ENCODE measurements around the gene SEMA3B. TPM values are rescaled to one million over a fixed set of nuclear protein-coding genes. Genes with fewer than 3 reads are reported as not detected.
A peak's percentile ranks its signal among the peaks of the same experiment; 100 is the strongest.

Gene SEMA3B
- total and polyA plus RNA-seq, 2 of the 4 experiments (the other 2 are of a cell fraction), result 4.3 to 29.3 TPM

- Histone ChIP-seq H3K18ac (ENCODE audit: low read depth, low read length) (peak overlapping the region; percentile 37), H4K5ac (ENCODE audit: low read depth, low read length) (peak overlapping the region; percentile 92), H2BK15ac (ENCODE audit: low read depth, low read length) (peak overlapping the region; percentile 61; the same call in 1 of the 3 replicates), H4K91ac (ENCODE audit: insufficient read depth, low read depth, low read length) (peak overlapping the region; percentile 94), H4K20me1 (ENCODE audit: insufficient read depth, low read length) (peaks cover 66% of the 10 kb centered on the region), H3K9me3 (ENCODE audit: control insufficient read depth, insufficient read depth, low read length) (no peaks in the 10 kb centered on the region), H2BK5ac (ENCODE audit: low read depth, low read length, poor library complexity, severe bottlenecking) (peak overlapping the region; percentile 90), H4K8ac (ENCODE audit: low read depth in 2 of 2, low read length in 2 of 2) (peak overlapping the region; percentile 59 to 94), H3K27me3 (ENCODE audit: control insufficient read depth, insufficient read depth, low read length) (no peaks in the 10 kb centered on the region), H3K4me1 (ENCODE audit: control insufficient read depth, insufficient read depth, low read length) (peaks cover 25% of the 10 kb centered on the region), H3K9me1 (ENCODE audit: insufficient read depth, low read length) (peaks cover 10% of the 10 kb centered on the region), H2AK5ac (ENCODE audit: low read depth, low read length) (peak overlapping the region; percentile 99), H3K79me1 (ENCODE audit: low read depth in 1 of 2, low read length in 2 of 2) (peaks cover 0 to 50% of the 10 kb centered on the region in 2 experiments; a peak in 2 of 4 replicates), H2AK9ac (replicated peaks; ENCODE audit: low read depth, low read length, poor library complexity) (peak overlapping the region; percentile 100), H3K9ac (ENCODE audit: low read depth, low read length) (peak overlapping the region; percentile 98), H3K27ac (ENCODE audit: insufficient read depth, low read length) (peak overlapping the region; percentile 97), H3K56ac (ENCODE audit: extremely low read depth, insufficient read depth, low read length) (peak overlapping the region; percentile 93), H3K4me2 (ENCODE audit: low read depth, low read length) (peak overlapping the region; percentile 97), H2AFZ (replicated peaks; ENCODE audit: low read length, poor library complexity) (peak overlapping the region; percentile 88), H3K14ac (replicated peaks; ENCODE audit: low read depth, low read length) (peak overlapping the region; percentile 98), H3K4me3 (ENCODE audit: insufficient read depth, low read depth, low read length) (peak overlapping the region; percentile 82), H3K4ac (ENCODE audit: low read depth, low read length) (peak overlapping the region; percentile 98), H3K36me3 (ENCODE audit: control insufficient read depth, insufficient read depth, low read length) (peaks cover 9% of the 10 kb centered on the region; the same call in 1 of the 2 replicates), H3K23ac (ENCODE audit: low read depth, low read length) (peak overlapping the region; percentile 97), H2BK20ac (ENCODE audit: low read depth, low read length) (no peak overlapping the region; the same call in none of the 2 replicates), H2BK120ac (ENCODE audit: low read depth, low read length) (peak overlapping the region; percentile 76)
- in situ Hi-C loops (cut with MboI; ENCODE audit: low sequenced_read_pairs) (no loop called here), dilution Hi-C loops (cut with HindIII; ENCODE audit: low sequenced_read_pairs, unreplicated experiment) (no loop called here), intact Hi-C loops (cut with micrococcal nuclease) (no loop called here)
- 1% methylated on average over 26 of the region's 31 CpGs; no CpG with 5 or more reads in 1 of the 2 experiments for WGBS, 2 experiments (ENCODE audit: extremely low coverage in 2 of 2, insufficient read length in 1 of 2)
- ChIA-PET POLR2A (ENCODE audit: unreplicated experiment) (interaction anchor here (0.6 kb wide), 1 partner anchor 27 kb away, joined by 6 read pairs; no protein-coding TSS in a partner anchor), CTCF (interaction anchor here (0.6 to 1.6 kb wide), 3 partner anchors 9 to 112 kb away, joined by 3 read pairs; no protein-coding TSS in a partner anchor)
- no peak for TF ChIP-seq MAFK (IDR thresholded peaks at IDR 0.05; ENCODE audit: low read depth, low read length)
- TF ChIP-seq CTCF (conservative IDR thresholded peaks at IDR 0.05; ENCODE audit: low read depth, low read length), result no peak
- peak; percentile 87; the same call in 1 of the 2 replicates for TF ChIP-seq MXI1 (IDR thresholded peaks at IDR 0.05; ENCODE audit: borderline replicate concordance, low read depth, low read length)
- TF ChIP-seq BHLHE40 (IDR thresholded peaks at IDR 0.05; ENCODE audit: low read depth, low read length), result peak; percentile 22; the same call in 1 of the 2 replicates
- no peak for TF ChIP-seq NFE2L2 (IDR thresholded peaks at IDR 0.05; ENCODE audit: low read depth, low read length)
- peak; percentile 27 for TF ChIP-seq RCOR1 (IDR thresholded peaks at IDR 0.05; ENCODE audit: insufficient replicate concordance, low read length)
- no peak for TF ChIP-seq POLR2A (IDR thresholded peaks at IDR 0.05; ENCODE audit: low read depth, low read length)
- no TSS peak for BruUV-seq (replicated peaks)
- DNase-seq (peak; percentile 82), ATAC-seq (ENCODE audit: low read depth) (peak; percentile 42)
Observed at GRCh38 chr3:50237754-50238548, 31.0 kb upstream of the SEMA3B start.
